Mucosa of descending colon (tissue), 3 donors: ENCODE data around the gene SLC7A6. TPM values are rescaled to one million over a fixed set of nuclear protein-coding genes. Genes with fewer than 3 reads are reported as not detected.

Experiments used
- ATAC-seq: fragments of 200-7000 bp; cut with Tn5 transposase; one replicate; pipeline ENCODE4 v1.9.1; 2020; ENCODE audit warnings: mild to moderate bottlenecking, moderate library complexity
- DNase-seq, 3 donors: peaks; one replicate each; pipeline ENCODE4 v3.0.0-alpha.2; 2020
- H3K36me3 ChIP-seq: fragments of 200-600 bp; one replicate; pipeline ENCODE4 v1.8.0; 2021; ENCODE audit warnings: low read depth, mild to moderate bottlenecking
- H3K4me1 ChIP-seq: fragments of 200-600 bp; one replicate; pipeline ENCODE4 v1.8.0; 2021; ENCODE audit warnings: low read depth, mild to moderate bottlenecking
- H3K4me3 ChIP-seq: fragments of 200-600 bp; one replicate; pipeline ENCODE4 v1.8.0; 2021; ENCODE audit warnings: mild to moderate bottlenecking
- H3K9me3 ChIP-seq: fragments of 200-600 bp; one replicate; pipeline ENCODE4 v1.8.0; 2021; ENCODE audit warnings: mild to moderate bottlenecking
- CTCF ChIP-seq: fragments of 200-600 bp; IDR thresholded peaks from one replicate; pipeline ENCODE4 v1.8.0; 2022; ENCODE audit warnings: antibody characterized with exemption, mild to moderate bottlenecking
- intact Hi-C, 2 donors: fragments of 100-400 bp; cut with DNase I in 1 of 2; cut with micrococcal nuclease in 1 of 2; formaldehyde crosslinking; loops; one replicate each; pipeline versions ENCODE4 v1.11.0 to v1.11.1; 2022; cut with DNase I, micrococcal nuclease
- total RNA-seq, 3 donors: library from RNA; stranded (reverse); fragmentation: NEBNext Ultra II Directional in 2 of 3; extraction: Animal tissue kit (Norgen Biotek cat#: 25700) in 2 of 3; gene quantifications; one replicate each; pipeline versions ENCODE4 v1.2.1 to v1.2.4, GENCODE V29; 2021 to 2023
- donor health status: DM: no; HTN: no; CAD: no; lungs with moderate emphysema.
- donor health status: DM: no; HTN: no; CAD: no.
- donor health status: DM: no; HTN: yes; CAD: no.

SLC7A6 gene
- total RNA-seq, 3 donors from 2014 or later = 35.0 to 41.4 (median 37.2) TPM

DNA sequence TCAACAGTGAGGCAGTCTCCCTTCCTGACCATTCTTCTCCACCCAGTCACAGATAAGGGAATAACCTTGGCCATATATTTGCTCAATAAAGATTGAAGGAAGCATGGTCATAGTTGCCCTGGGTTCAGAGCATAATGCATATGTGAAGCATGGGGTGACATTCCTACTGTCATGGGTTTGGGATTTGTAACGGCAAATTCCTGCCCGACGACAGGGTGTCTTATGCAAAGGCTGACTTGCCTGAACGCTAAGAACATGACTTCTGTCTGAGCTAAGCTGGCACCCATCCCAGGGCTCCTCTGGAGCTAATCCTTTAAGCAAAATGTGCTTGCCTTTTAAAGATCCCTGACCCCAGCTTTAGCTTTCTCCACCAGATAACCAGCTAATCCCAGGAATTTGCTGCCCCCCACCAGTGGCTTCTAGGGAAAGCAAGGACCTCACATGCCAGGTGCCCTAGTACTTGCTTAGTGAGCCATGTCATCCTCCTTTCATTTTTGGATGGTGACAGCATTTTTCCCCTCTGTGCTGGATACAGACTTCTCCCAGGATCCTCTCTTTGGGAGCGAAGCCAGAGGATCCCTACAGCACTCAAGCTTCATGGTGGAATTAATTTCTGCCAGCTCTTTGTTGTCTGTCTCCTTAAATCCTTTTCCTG, 34.7 kb downstream of the SLC7A6 start:
- Histone ChIP-seq H3K4me1 (no peaks in the 10 kb centered on the region), H3K36me3 (peaks cover 9% of the 10 kb centered on the region), H3K9me3 (no peaks in the 10 kb centered on the region), H3K4me3 (no peak overlapping the region)
- intact Hi-C loops = no loop called here
- no peak for TF ChIP-seq CTCF
- no peak for DNase-seq
- peak; percentile 11 for ATAC-seq

GRCh38 chr16:68299571-68300453, 35.5 kb downstream of the SLC7A6 start:
- intact Hi-C loops = no loop called here
- TF ChIP-seq CTCF = no peak

DNA sequence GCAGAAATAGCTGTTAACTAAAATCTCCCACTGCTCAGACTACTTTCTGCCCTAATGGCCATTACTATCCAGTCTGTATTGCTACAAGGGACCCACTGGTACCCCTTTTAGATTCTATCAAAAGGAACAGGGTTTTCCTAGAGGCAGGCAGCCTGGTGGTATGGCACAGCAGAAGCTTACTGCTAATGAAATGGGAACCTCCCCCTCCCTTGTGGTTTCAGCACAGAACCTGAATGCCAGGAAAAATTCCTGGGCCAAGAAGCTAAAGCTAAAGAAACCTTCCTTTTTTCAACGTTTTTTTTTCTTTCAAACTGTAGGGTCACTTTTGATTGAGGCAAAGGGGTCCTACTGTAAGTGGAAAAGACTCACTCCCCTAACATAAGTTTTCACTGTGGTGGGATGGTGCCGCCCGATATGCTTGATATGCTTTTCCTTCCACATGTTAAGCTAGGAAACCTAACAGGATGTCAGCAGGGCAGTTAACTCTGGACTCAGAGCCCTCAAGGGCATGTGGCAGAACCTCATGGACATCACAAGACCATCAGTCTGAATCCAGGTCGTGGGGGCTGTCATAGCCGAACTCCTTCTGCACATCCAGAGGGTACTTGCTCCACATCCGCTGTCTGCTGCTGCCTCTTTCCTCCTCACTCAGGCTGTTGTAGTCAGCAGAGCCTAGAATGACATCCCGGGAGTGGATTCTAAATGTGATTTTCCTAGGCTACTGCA, 36.6 kb downstream of the SLC7A6 start:
- intact Hi-C loops = no loop called here
- DNase-seq (no peak), ATAC-seq (no peak)
- no peak for TF ChIP-seq CTCF
- no peaks in the 10 kb centered on the region for H3K4me1 ChIP-seq
- no peaks in the 10 kb centered on the region for H3K9me3 ChIP-seq
- peaks cover 9% of the 10 kb centered on the region for H3K36me3 ChIP-seq
- H3K4me3 ChIP-seq = no peak overlapping the region

More at GRCh38 chr16:68299571-68300453, 35.5 kb downstream of the SLC7A6 start:
- no peak for DNase-seq
- H3K9me3 ChIP-seq = no peaks in the 10 kb centered on the region
- H3K4me1 ChIP-seq = no peaks in the 10 kb centered on the region
- H3K36me3 ChIP-seq = peaks cover 9% of the 10 kb centered on the region
- no peak overlapping the region for H3K4me3 ChIP-seq
- no peak for ATAC-seq

GRCh38 chr16:68306633-68307032, 42.3 kb downstream of the SLC7A6 start:
- ATAC-seq (no peak), DNase-seq (no peak)
- intact Hi-C loops = no loop called here

More at GRCh38 chr16:68306633-68307032, 42.3 kb downstream of the SLC7A6 start:
- Histone ChIP-seq H3K9me3 (no peaks in the 10 kb centered on the region), H3K4me1 (peaks cover 16% of the 10 kb centered on the region), H3K4me3 (no peak overlapping the region), H3K36me3 (no peaks in the 10 kb centered on the region)
- TF ChIP-seq CTCF = no peak
